H1 (cell line): ENCODE data around the gene GSDMA. TPM values are rescaled to one million over a fixed set of nuclear protein-coding genes. Genes with fewer than 3 reads are reported as not detected.

Experiments used
- CTCF ChIA-PET: fragments of 300-600 bp; sonication (Branson Sonifier 250); formaldehyde crosslinking; loops from one replicate; lab custom pipeline; 2021; ENCODE audit not compliant: partially characterized antibody; lab: Charles Lee
- POLR2A ChIA-PET: fragments of 300-600 bp; sonication (Branson Sonifier 250); formaldehyde crosslinking; loops from one replicate; lab custom pipeline; 2021; ENCODE audit warnings: inconsistent platforms; ENCODE audit not compliant: partially characterized antibody; lab: Charles Lee
- DNase-seq, 2 experiments: peaks; one replicate each; pipeline versions ENCODE4 v3.0.0 to v3.0.0-alpha.2; 2010 to 2022; ENCODE audit warnings: low spot score in 2 of 2, low read depth in 1 of 2, mixed read lengths in 1 of 2
- FAIRE-seq: peaks from 2 replicates; lab custom pipeline; 2011; peaks lifted over from hg19 to GRCh38; lab: Jason Lieb, UNC
- H2AFZ ChIP-seq: 2 replicates; pipeline ENCODE4 v1.8.1; 2012; ENCODE audit warnings: low read length, inconsistent platforms
- H2AK5ac ChIP-seq: 2 replicates; pipeline ENCODE4 v1.6.1; 2013; ENCODE audit warnings: low read depth, low read length
- H2BK120ac ChIP-seq: replicated peaks from 2 replicates; pipeline ENCODE3; 2013; ENCODE audit warnings: low read depth, low read length, inconsistent platforms
- H2BK12ac ChIP-seq: 2 replicates; pipeline ENCODE4 v1.6.1; 2013; ENCODE audit warnings: low read depth, low read length
- H2BK15ac ChIP-seq: 2 replicates; pipeline ENCODE4 v1.6.1; 2013; ENCODE audit warnings: low read length
- H2BK20ac ChIP-seq: 2 replicates; pipeline ENCODE4 v1.6.1; 2013; ENCODE audit warnings: low read length
- H2BK5ac ChIP-seq: 2 replicates; pipeline ENCODE4 v1.6.1; 2013; ENCODE audit warnings: low read depth, low read length
- H3K14ac ChIP-seq: 2 replicates; pipeline ENCODE4 v1.6.1; 2013; ENCODE audit warnings: inconsistent platforms; ENCODE audit not compliant: insufficient read length
- H3K18ac ChIP-seq: 2 replicates; pipeline ENCODE4 v1.6.1; 2013; ENCODE audit warnings: low read length; ENCODE audit errors: extremely low read depth
- H3K23ac ChIP-seq: 2 replicates; pipeline ENCODE4 v1.6.1; 2013; ENCODE audit warnings: inconsistent platforms; ENCODE audit not compliant: insufficient read length
- H3K23me2 ChIP-seq: 2 replicates; pipeline ENCODE4 v1.6.1; 2013; ENCODE audit warnings: low read depth, low read length
- H3K27ac ChIP-seq: 2 replicates; pipeline ENCODE4 v1.6.1; 2011; ENCODE audit warnings: low read depth, low read length, inconsistent platforms
- H3K27me3 ChIP-seq, 4 experiments: replicated peaks in 1 of 4; 1 replicate in 1 of 4; 2 replicates in 3 of 4; pipeline versions ENCODE4 v1.6.1 to v1.8.1; 2011 to 2013; ENCODE audit warnings: low read length in 3 of 4, mild to moderate bottlenecking in 3 of 4, inconsistent platforms in 2 of 4, mixed read lengths in 2 of 4, moderate library complexity in 1 of 4; ENCODE audit not compliant: control insufficient read depth in 3 of 4, insufficient read depth in 3 of 4; ENCODE audit errors: extremely low read depth in 1 of 4
- H3K36me3 ChIP-seq, 4 experiments: 2 replicates each; pipeline versions ENCODE4 v1.6.1 to v1.8.1; 2011 to 2013; ENCODE audit warnings: mild to moderate bottlenecking in 4 of 4, low read length in 3 of 4, moderate library complexity in 2 of 4, control low read depth in 1 of 4, inconsistent platforms in 1 of 4; ENCODE audit not compliant: insufficient read depth in 4 of 4, control insufficient read depth in 2 of 4
- H3K4ac ChIP-seq: replicated peaks from 2 replicates; pipeline ENCODE3; 2013; ENCODE audit warnings: low read length, low read depth, mixed read lengths, inconsistent platforms; ENCODE audit not compliant: insufficient read length
- H3K4me1 ChIP-seq, 4 experiments: replicated peaks in 1 of 4; 1 replicate in 1 of 4; 2 replicates in 3 of 4; pipeline versions ENCODE4 v1.6.1 to v1.8.1; 2011 to 2013; ENCODE audit warnings: low read length in 3 of 4, inconsistent platforms in 2 of 4, mixed read lengths in 1 of 4; ENCODE audit not compliant: insufficient read depth in 4 of 4, control insufficient read depth in 3 of 4
- H3K4me2 ChIP-seq, 2 experiments: 2 replicates each; pipeline versions ENCODE4 v1.6.1 to v1.8.1; 2011 to 2013; ENCODE audit warnings: low read depth in 2 of 2, low read length in 2 of 2, control low read depth in 1 of 2, inconsistent platforms in 1 of 2, mild to moderate bottlenecking in 1 of 2; ENCODE audit not compliant: insufficient read depth in 1 of 2
- H3K4me3 ChIP-seq, 4 experiments: fragments of 200-600, 300-600 bp in 1 of 4; sonication (generic), shearing (Covaris generic), sonication (Bioruptor Twin) in 1 of 4; 2 replicates each; pipeline versions ENCODE4 v1.5.1 to v1.8.1; 2011 to 2016; ENCODE audit warnings: low read length in 4 of 4, low read depth in 3 of 4, control low read depth in 2 of 4, inconsistent platforms in 2 of 4, mild to moderate bottlenecking in 2 of 4, mixed read lengths in 1 of 4, moderate library complexity in 1 of 4; ENCODE audit not compliant: insufficient read depth in 2 of 4; ENCODE audit errors: extremely low read depth in 1 of 4
- H3K56ac ChIP-seq: replicated peaks from 2 replicates; pipeline ENCODE3; 2013; ENCODE audit warnings: low read depth, mild to moderate bottlenecking, mixed read lengths, low read length, inconsistent platforms; ENCODE audit not compliant: insufficient read length
- H3K79me1 ChIP-seq: 2 replicates; pipeline ENCODE4 v1.6.1; 2013; ENCODE audit warnings: low read depth, low read length, control low read depth
- H3K79me2 ChIP-seq, 2 experiments: 2 replicates each; pipeline versions ENCODE4 v1.6.1 to v1.8.1; 2012 to 2013; ENCODE audit warnings: low read length in 2 of 2, mild to moderate bottlenecking in 2 of 2, inconsistent platforms in 1 of 2; ENCODE audit not compliant: insufficient read depth in 2 of 2, control insufficient read depth in 1 of 2
- H3K9ac ChIP-seq, 4 experiments: replicated peaks in 1 of 4; 1 replicate in 1 of 4; 2 replicates in 3 of 4; pipeline versions ENCODE4 v1.6.1 to v1.8.1; 2011 to 2013; ENCODE audit warnings: low read depth in 3 of 4, low read length in 3 of 4, control low read depth in 2 of 4, mild to moderate bottlenecking in 2 of 4, moderate library complexity in 2 of 4, inconsistent platforms in 1 of 4; ENCODE audit errors: extremely low read depth in 1 of 4
- H3K9me3 ChIP-seq, 2 experiments: 2 replicates each; pipeline versions ENCODE4 v1.6.1 to v1.8.1; 2012 to 2013; ENCODE audit warnings: mild to moderate bottlenecking in 2 of 2, moderate library complexity in 2 of 2, control low read depth in 1 of 2, inconsistent platforms in 1 of 2, low read depth in 1 of 2, low read length in 1 of 2, mixed read lengths in 1 of 2; ENCODE audit not compliant: insufficient read depth in 2 of 2
- H4K20me1 ChIP-seq, 2 experiments: replicated peaks in 1 of 2; 2 replicates each; pipeline versions ENCODE3 to v1.8.1; 2011 to 2013; ENCODE audit warnings: inconsistent platforms in 2 of 2, low read length in 2 of 2, mild to moderate bottlenecking in 1 of 2; ENCODE audit not compliant: insufficient read depth in 2 of 2, control insufficient read depth in 1 of 2
- H4K5ac ChIP-seq: 2 replicates; pipeline ENCODE4 v1.6.1; 2013; ENCODE audit warnings: low read length, low read depth, mixed read lengths, inconsistent platforms; ENCODE audit not compliant: insufficient read length
- H4K8ac ChIP-seq: 2 replicates; pipeline ENCODE4 v1.8.0; 2013; ENCODE audit warnings: mild to moderate bottlenecking, moderate library complexity, low read length, inconsistent platforms; ENCODE audit not compliant: insufficient read depth; ENCODE audit errors: extremely low read depth
- H4K91ac ChIP-seq: replicated peaks from 2 replicates; pipeline ENCODE3; 2013; ENCODE audit warnings: low read length, mixed read lengths, inconsistent platforms; ENCODE audit not compliant: insufficient read length
- BRCA1 ChIP-seq: IDR thresholded peaks from 2 replicates; pipeline ENCODE4 v1.6.1; 2012; ENCODE audit warnings: low read depth, low read length, improper control_type of control experiment
- CBX8 ChIP-seq: fragments of 300-800, 300-1000 bp; sonication (generic); IDR thresholded peaks from 2 replicates; pipeline ENCODE4 v1.7.1; 2016; ENCODE audit warnings: low read depth, low read length, borderline replicate concordance
- CEBPB ChIP-seq: IDR thresholded peaks from 2 replicates; pipeline ENCODE4 v1.6.1; 2012; ENCODE audit warnings: low read depth, low read length
- EGR1 ChIP-seq: IDR thresholded peaks from 2 replicates; pipeline ENCODE4 v1.6.1; 2011; ENCODE audit warnings: low read depth, low read length, borderline replicate concordance
- HDAC6 ChIP-seq: IDR thresholded peaks from one replicate; pipeline ENCODE4 v1.7.1; 2012; ENCODE audit warnings: low read depth, mild to moderate bottlenecking, inconsistent platforms, low read length, moderate library complexity
- KDM1A ChIP-seq: fragments of 200-600, 300-600 bp; sonication (generic); IDR thresholded peaks from 2 replicates; pipeline ENCODE4 v1.7.1; 2016; ENCODE audit warnings: mild to moderate bottlenecking, low read length, borderline replicate concordance
- POLR2AphosphoS5 ChIP-seq: IDR thresholded peaks from 2 replicates; pipeline ENCODE4 v1.6.1; 2011; ENCODE audit warnings: low read depth, low read length
- RBBP5 ChIP-seq: IDR thresholded peaks from 2 replicates; pipeline ENCODE4 v1.7.1; 2012; ENCODE audit warnings: low read depth, mild to moderate bottlenecking, inconsistent platforms, low read length, moderate library complexity, borderline replicate concordance
- RFX5 ChIP-seq: IDR thresholded peaks from 2 replicates; pipeline ENCODE4 v1.6.1; 2011; ENCODE audit warnings: low read depth, low read length, improper control_type of control experiment, borderline replicate concordance
- RNF2 ChIP-seq: fragments of 200-900, 300-1000 bp; sonication (generic); IDR thresholded peaks from 2 replicates; pipeline ENCODE4 v1.7.1; 2016; ENCODE audit warnings: borderline replicate concordance, low read depth, mild to moderate bottlenecking, antibody characterized with exemption, low read length; ENCODE audit not compliant: poor library complexity, severe bottlenecking; ENCODE audit errors: missing control alignments
- SIRT6 ChIP-seq: IDR thresholded peaks from one replicate; pipeline ENCODE4 v1.7.1; 2012; ENCODE audit warnings: low read length, inconsistent platforms
- TCF12 ChIP-seq: IDR thresholded peaks from 2 replicates; pipeline ENCODE4 v1.6.1; 2011; ENCODE audit warnings: low read depth, mild to moderate bottlenecking, low read length
- TEAD4 ChIP-seq: IDR thresholded peaks from 2 replicates; pipeline ENCODE4 v1.6.1; 2012; ENCODE audit warnings: low read depth, low read length, inconsistent platforms, mixed read lengths
- ZNF274 ChIP-seq: IDR thresholded peaks from 2 replicates; pipeline ENCODE4 v1.7.0; 2012; ENCODE audit warnings: low read length, borderline replicate concordance; ENCODE audit errors: extremely low read depth
- WGBS, 2 experiments: shearing (Covaris generic) in 1 of 2; methylation state at CpG; one replicate each; pipeline versions ENCODE4 v1.1.6 to v1.1.7; 2013 to 2015; ENCODE audit warnings: low lambda C conversion rate in 2 of 2, mixed read lengths in 2 of 2, inconsistent platforms in 1 of 2, low coverage in 1 of 2, missing lambda C conversion rate in 1 of 2; ENCODE audit not compliant: insufficient replicate concordance in 2 of 2, insufficient coverage in 1 of 2, insufficient read length in 1 of 2; ENCODE audit errors: extremely low coverage in 1 of 2, missing lambda C conversion rate in 1 of 2; 5-methylcytosine and 5-hydroxymethylcytosine counted together
- polyA plus RNA-seq, 7 experiments: library from polyadenylated mRNA; depleted of rRNA in 3 of 7; stranded (reverse) in 5 of 7; unstranded in 2 of 7; fragments of >200 nt in 5 of 7; fragments of 200-250 nt in 2 of 7; gene quantifications; 1 replicate in 5 of 7; 2 replicates in 1 of 7; 4 replicates in 1 of 7; pipeline versions ENCODE4 v1.2.1 to v1.2.3, GENCODE V29; 2011 to 2013; ENCODE audit warnings: missing spikeins in 2 of 7, mixed read lengths in 2 of 7
- total RNA-seq: library from RNA; stranded (reverse); fragmentation: NEBNext Ultra II Directional; extraction: Animal tissue kit (Norgen Biotek cat#: 25700); gene quantifications from 2 replicates; pipeline ENCODE4 v1.2.1, GENCODE V29; 2021

The GSDMA gene
- total and polyA plus RNA-seq, 2 of the 8 experiments (the other 6 are each of a cell fraction or from before 2014, with no cell fraction given) = 0.03 TPM; not detected in 1

GRCh38 chr17:39934324-39934723 is 28.5 kb upstream of the GSDMA start:
- Histone ChIP-seq H3K56ac (no peak overlapping the region), H3K4me2 (0 out of 4 replicates have a peak overlapping the region, but pooled peaks of 1 of the 2 experiments have one; percentile 45), H3K18ac (no peak overlapping the region), H4K91ac (no peak overlapping the region), H3K9me3 (no peaks in the 10 kb centered on the region), H3K79me1 (no peaks in the 10 kb centered on the region), H2BK15ac (no peak overlapping the region), H3K4me1 (peaks cover 0 to 7% (median 4%) of the 10 kb centered on the region in 4 experiments; a peak in 5 of 7 replicates), H3K14ac (no peak overlapping the region), H4K5ac (no peak overlapping the region), H2BK5ac (no peak overlapping the region), H3K23me2 (0 out of 2 replicates have a peak, but pooled peaks cover 2% of the 10 kb centered on the region), H2AK5ac (no peak overlapping the region), H2AFZ (no peak overlapping the region), H3K23ac (no peak overlapping the region), H3K27me3 (no peaks in the 10 kb centered on the region; a peak in 1 of 7 replicates), H3K4me3 (no peak overlapping the region), H3K4ac (no peak overlapping the region), H2BK20ac (no peak overlapping the region), H3K79me2 (no peaks in the 10 kb centered on the region), H2BK120ac (no peak overlapping the region), H4K20me1 (no peaks in the 10 kb centered on the region), H3K9ac (no peak overlapping the region), H4K8ac (no peak overlapping the region), H3K36me3 (no peaks in the 10 kb centered on the region), H3K27ac (no peak overlapping the region), H2BK12ac (no peak overlapping the region)
- WGBS, 2 experiments = 93% methylated on average over 5 of the region's 5 CpGs; no CpG with 5 or more reads in 1 of the 2 experiments
- POLR2A ChIA-PET = interaction anchor here (1.4 to 1.5 kb wide), 2 partner anchors 19 to 29 kb away, joined by 3 to 5 read pairs; no protein-coding TSS in a partner anchor
- DNase-seq (no peak), FAIRE-seq (no peak)
- CTCF ChIA-PET = interaction anchor here (0.6 to 1.8 kb wide), 2 partner anchors 8 to 52 kb away, joined by 3 to 6 read pairs; no protein-coding TSS in a partner anchor
- TF ChIP-seq POLR2AphosphoS5 (no peak), HDAC6 (no peak), RFX5 (no peak), CBX8 (no peak), RNF2 (no peak), CEBPB (no peak), TCF12 (no peak), ZNF274 (no peak), SIRT6 (no peak), TEAD4 (no peak), EGR1 (no peak), RBBP5 (no peak), KDM1A (no peak), BRCA1 (no peak)
